HUES64 (cell line): ENCODE results near the gene PPARA.

Source experiments
- H3K27ac ChIP-seq: 2 replicates; pipeline ENCODE4 v1.7.0; 2013; ENCODE audit warnings: low read depth, low read length, inconsistent platforms
- H3K27me3 ChIP-seq: 2 replicates; pipeline ENCODE4 v1.6.1; 2013; ENCODE audit warnings: mild to moderate bottlenecking, low read length; ENCODE audit not compliant: insufficient read depth
- H3K36me3 ChIP-seq: 2 replicates; pipeline ENCODE4 v1.6.1; 2013; ENCODE audit warnings: mild to moderate bottlenecking, low read length; ENCODE audit not compliant: insufficient read depth
- H3K4me1 ChIP-seq: 2 replicates; pipeline ENCODE4 v1.6.1; 2013; ENCODE audit warnings: mild to moderate bottlenecking, low read length, moderate library complexity; ENCODE audit not compliant: insufficient read depth
- H3K4me3 ChIP-seq: 2 replicates; pipeline ENCODE4 v1.5.1; 2013; ENCODE audit warnings: mild to moderate bottlenecking, low read length, moderate library complexity
- H3K9ac ChIP-seq: 2 replicates; pipeline ENCODE4 v1.6.1; 2013; ENCODE audit warnings: mild to moderate bottlenecking, low read depth, low read length
- H3K9me3 ChIP-seq: 2 replicates; pipeline ENCODE4 v1.6.1; 2013; ENCODE audit warnings: low read depth, low read length; ENCODE audit not compliant: insufficient read depth
- WGBS: fragments of 150-250, 120-280 bp; methylation state at CpG from one replicate; pipeline ENCODE4 v1.1.7; 2013; ENCODE audit warnings: missing lambda C conversion rate; 5-methylcytosine and 5-hydroxymethylcytosine counted together

The PPARA gene

DNA sequence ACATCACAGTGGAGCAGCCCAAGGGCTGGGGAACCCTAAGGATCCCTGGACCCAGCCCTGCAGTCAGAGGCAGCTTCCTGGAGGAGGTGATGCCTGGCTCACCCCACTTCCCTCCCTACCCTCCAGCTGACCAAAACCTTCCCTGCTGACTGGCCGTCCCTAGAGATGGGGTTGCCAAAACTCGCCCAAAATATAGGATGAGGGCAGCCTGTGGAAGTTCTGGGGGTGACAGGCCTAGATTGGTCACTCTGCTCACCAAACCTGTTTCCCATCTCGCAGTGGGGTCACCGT lies 35.0 kb upstream of the PPARA start:
- 94% methylated on average over 4 of the region's 4 CpGs for WGBS
- no peak overlapping the region for H3K9ac ChIP-seq
- no peaks in the 10 kb centered on the region for H3K4me1 ChIP-seq
- no peaks in the 10 kb centered on the region for H3K9me3 ChIP-seq
- H3K36me3 ChIP-seq = no peaks in the 10 kb centered on the region
- H3K27me3 ChIP-seq = no peaks in the 10 kb centered on the region
- no peak overlapping the region for H3K27ac ChIP-seq
- H3K4me3 ChIP-seq = no peak overlapping the region

- WGBS = 88% methylated on average over 22 of the region's 23 CpGs
- Histone ChIP-seq H3K27me3 (no peaks in the 10 kb centered on the region), H3K27ac (no peak overlapping the region), H3K4me1 (no peaks in the 10 kb centered on the region), H3K9ac (no peak overlapping the region), H3K4me3 (no peak overlapping the region), H3K9me3 (no peaks in the 10 kb centered on the region), H3K36me3 (no peaks in the 10 kb centered on the region)
Measured at GRCh38 chr22:46115755-46116490, 34.4 kb upstream of the PPARA start.

DNA sequence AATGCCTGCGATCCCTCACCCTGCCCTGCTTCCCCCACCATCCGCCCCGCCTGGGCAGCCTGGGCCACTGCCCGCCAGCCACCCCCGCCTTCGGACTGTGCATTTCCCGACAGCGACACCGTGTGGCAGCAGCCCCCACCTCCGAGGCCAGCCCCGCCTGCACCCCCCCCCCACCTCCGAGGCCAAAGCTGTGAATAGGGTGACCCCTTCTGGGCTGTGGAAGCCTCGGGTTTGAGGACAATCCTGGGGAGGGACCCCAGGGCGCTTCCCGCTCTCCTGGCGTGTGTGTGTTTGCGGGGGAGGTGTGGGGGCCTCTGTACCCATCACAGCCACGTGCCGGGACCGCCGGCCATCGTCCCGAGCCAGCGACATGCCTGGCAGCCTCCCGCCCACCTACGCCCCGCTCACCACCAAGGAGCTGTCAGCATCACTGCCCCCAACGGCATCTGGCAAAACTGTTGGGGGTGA lies 33.8 kb upstream of the PPARA start:
- H3K27me3 ChIP-seq = no peaks in the 10 kb centered on the region
- WGBS = 19% methylated on average over 28 of the region's 28 CpGs
- H3K4me1 ChIP-seq = no peaks in the 10 kb centered on the region
- no peak overlapping the region for H3K27ac ChIP-seq
- no peaks in the 10 kb centered on the region for H3K36me3 ChIP-seq
- H3K9me3 ChIP-seq = no peaks in the 10 kb centered on the region
- H3K4me3 ChIP-seq = no peak overlapping the region
- H3K9ac ChIP-seq = no peak overlapping the region

DNA sequence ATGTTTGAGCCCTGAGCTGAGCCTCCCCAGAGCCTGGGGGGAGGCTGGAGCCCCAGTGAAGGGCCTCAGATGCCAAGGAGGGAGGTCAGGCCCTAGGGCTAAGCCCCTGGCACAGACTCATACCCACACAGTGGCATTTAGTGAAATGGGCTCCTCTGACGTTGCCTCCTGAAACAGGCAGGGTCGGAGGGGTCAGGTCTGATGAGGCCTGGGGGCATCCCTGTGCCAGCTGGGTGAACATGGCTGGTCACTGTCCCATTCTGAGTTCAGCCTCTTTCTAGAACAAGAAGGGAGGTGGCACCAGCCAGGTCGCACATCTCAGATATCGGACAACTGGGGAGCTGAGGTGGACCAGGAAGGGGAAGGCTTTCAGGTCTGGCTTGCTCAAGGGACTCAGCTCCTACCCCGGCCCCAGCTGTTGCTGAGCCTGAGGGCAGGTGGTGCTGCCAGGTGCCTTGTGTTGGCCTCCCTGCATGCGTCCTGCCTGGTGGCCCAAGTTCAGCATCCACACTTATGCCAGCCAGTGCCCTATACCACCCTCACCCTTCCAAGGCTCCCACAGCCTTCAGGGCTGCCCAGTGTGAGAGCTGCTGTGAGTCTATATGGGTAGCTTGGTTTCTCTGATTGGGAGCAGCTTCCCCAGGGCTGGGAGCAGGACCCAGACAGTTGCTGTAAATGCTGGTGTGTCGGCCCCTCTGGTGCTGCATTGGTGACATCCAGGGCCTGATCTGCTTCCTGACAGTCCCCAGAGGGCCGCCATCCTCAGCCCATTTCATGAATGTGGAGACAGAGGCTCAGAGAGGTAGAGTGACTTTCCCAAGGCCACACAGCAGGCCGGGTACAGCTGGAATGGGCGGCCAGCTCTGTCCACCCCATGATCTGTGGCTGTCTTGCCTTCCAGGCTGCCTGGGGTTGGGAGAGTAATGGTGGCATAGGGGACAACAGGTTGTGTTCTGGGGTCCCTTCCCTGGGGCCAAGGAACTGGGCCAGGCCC lies 32.8 kb upstream of the PPARA start:
- no peak overlapping the region for H3K9ac ChIP-seq

GRCh38 chr22:46119093-46119728 lies 31.1 kb upstream of the PPARA start:
- Histone ChIP-seq H3K9me3 (no peaks in the 10 kb centered on the region), H3K27ac (no peak overlapping the region), H3K27me3 (no peaks in the 10 kb centered on the region), H3K4me3 (no peak overlapping the region), H3K36me3 (no peaks in the 10 kb centered on the region), H3K9ac (no peak overlapping the region), H3K4me1 (no peaks in the 10 kb centered on the region)
- 82% methylated on average over 12 of the region's 12 CpGs for WGBS

More for the DNA sequence above, 32.8 kb upstream of the PPARA start:
- no peaks in the 10 kb centered on the region for H3K27me3 ChIP-seq
- no peak overlapping the region for H3K4me3 ChIP-seq
- no peaks in the 10 kb centered on the region for H3K9me3 ChIP-seq
- H3K36me3 ChIP-seq = no peaks in the 10 kb centered on the region
- 89% methylated on average over 10 of the region's 10 CpGs for WGBS
- no peaks in the 10 kb centered on the region for H3K4me1 ChIP-seq
- no peak overlapping the region for H3K27ac ChIP-seq

DNA sequence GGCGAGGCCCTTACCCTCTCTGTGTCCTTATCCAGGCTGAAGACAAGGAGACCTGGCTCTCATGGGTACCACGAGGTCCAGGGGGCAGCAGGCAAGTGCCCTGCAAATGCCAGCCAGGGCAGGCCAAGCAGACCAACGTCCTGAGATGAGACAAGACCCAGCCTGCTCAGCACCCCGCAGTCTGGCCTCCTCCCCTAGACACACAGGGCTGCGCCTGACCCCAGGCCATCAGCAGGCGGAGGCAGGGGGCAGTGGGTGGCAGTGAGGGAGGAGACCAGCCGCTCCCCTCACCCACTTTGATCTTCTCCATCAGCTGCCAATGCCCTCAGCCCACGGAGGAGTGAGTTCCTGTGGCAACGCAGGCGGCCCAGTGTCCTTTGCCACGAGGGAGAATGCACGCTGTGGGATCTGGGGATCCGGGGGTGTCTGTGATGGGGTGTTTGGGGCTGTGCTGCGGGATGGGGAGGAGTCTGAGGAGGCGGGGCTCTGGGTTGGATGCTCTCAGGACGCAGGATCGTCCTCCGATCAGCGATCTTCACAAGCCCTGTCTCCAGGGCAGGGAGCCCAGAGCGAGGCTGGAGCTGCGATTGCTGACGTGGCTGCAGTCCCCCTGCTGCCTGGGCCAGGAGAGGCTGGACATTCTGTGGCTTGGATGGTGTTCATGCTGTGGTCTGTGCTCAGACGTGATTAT lies 30.5 kb upstream of the PPARA start:
- no peak overlapping the region for H3K9ac ChIP-seq
- WGBS = 73% methylated on average over 23 of the region's 23 CpGs
- H3K27me3 ChIP-seq = no peaks in the 10 kb centered on the region
- no peaks in the 10 kb centered on the region for H3K9me3 ChIP-seq
- H3K36me3 ChIP-seq = no peaks in the 10 kb centered on the region
- no peaks in the 10 kb centered on the region for H3K4me1 ChIP-seq
- no peak overlapping the region for H3K4me3 ChIP-seq
- no peak overlapping the region for H3K27ac ChIP-seq

GRCh38 chr22:46120420-46120737 lies 29.9 kb upstream of the PPARA start:
- Histone ChIP-seq H3K4me1 (no peaks in the 10 kb centered on the region), H3K4me3 (no peak overlapping the region), H3K9ac (no peak overlapping the region), H3K36me3 (no peaks in the 10 kb centered on the region), H3K9me3 (no peaks in the 10 kb centered on the region), H3K27ac (no peak overlapping the region), H3K27me3 (no peaks in the 10 kb centered on the region)
- WGBS = 93% methylated on average over 7 of the region's 7 CpGs

GRCh38 chr22:46121079-46121478 lies 29.2 kb upstream of the PPARA start:
- WGBS = 84% methylated on average over 6 of the region's 6 CpGs
- no peaks in the 10 kb centered on the region for H3K4me1 ChIP-seq
- H3K36me3 ChIP-seq = no peaks in the 10 kb centered on the region
- no peak overlapping the region for H3K27ac ChIP-seq
- no peaks in the 10 kb centered on the region for H3K9me3 ChIP-seq
- H3K4me3 ChIP-seq = no peak overlapping the region
- H3K27me3 ChIP-seq = no peaks in the 10 kb centered on the region
- H3K9ac ChIP-seq = no peak overlapping the region

GRCh38 chr22:46121523-46122287 lies 28.6 kb upstream of the PPARA start:
- Histone ChIP-seq H3K27me3 (no peaks in the 10 kb centered on the region), H3K9me3 (no peaks in the 10 kb centered on the region), H3K9ac (no peak overlapping the region), H3K4me1 (no peaks in the 10 kb centered on the region), H3K27ac (no peak overlapping the region), H3K36me3 (no peaks in the 10 kb centered on the region), H3K4me3 (no peak overlapping the region)
- WGBS = 84% methylated on average over 11 of the region's 11 CpGs

- H3K4me1 ChIP-seq = no peaks in the 10 kb centered on the region
- WGBS = 19% methylated on average over 19 of the region's 24 CpGs
Measured at GRCh38 chr22:46122511-46122971, 27.8 kb upstream of the PPARA start.

More at GRCh38 chr22:46122511-46122971, 27.8 kb upstream of the PPARA start:
- no peaks in the 10 kb centered on the region for H3K36me3 ChIP-seq
- H3K9me3 ChIP-seq = no peaks in the 10 kb centered on the region
- no peak overlapping the region for H3K4me3 ChIP-seq
- no peak overlapping the region for H3K27ac ChIP-seq
- H3K27me3 ChIP-seq = no peaks in the 10 kb centered on the region
- H3K9ac ChIP-seq = no peak overlapping the region
